Lower leg skin (tissue), 4 donors: ENCODE data around the gene MBD3L2B. TPM values are rescaled to one million over a fixed set of nuclear protein-coding genes. Genes with fewer than 3 reads are reported as not detected.
"Not testable (repeated sequence)": the region's sequence is repeated elsewhere in the genome, so short reads cannot be mapped to it uniquely, and the experiment has no call there.

Experiments
- DNase-seq, 2 donors: peaks; one replicate each; pipeline ENCODE4 v3.0.0-alpha.2; 2019; ENCODE audit warnings: low spot score in 2 of 2
- H3K4me3 ChIP-seq: fragments of 200-600 bp; sonication (generic); 2 replicates; pipeline ENCODE4 v1.5.1; 2017; ENCODE audit warnings: mild to moderate bottlenecking, low read depth; ENCODE audit not compliant: poor library complexity, severe bottlenecking
- POLR2A ChIP-seq, 2 donors: fragments of 450-650 bp; IDR thresholded peaks; one replicate each; pipeline ENCODE4 v1.6.1; 2016 to 2017; ENCODE audit warnings: antibody characterized with exemption in 2 of 2, mild to moderate bottlenecking in 1 of 2, moderate library complexity in 1 of 2
- WGBS, 2 donors: methylation state at CpG; one replicate each; pipeline ENCODE4 v1.1.5; 2018; 5-methylcytosine and 5-hydroxymethylcytosine counted together
- intact Hi-C: fragments of 100-400 bp; cut with DNase I; formaldehyde crosslinking; loops from one replicate; pipeline ENCODE4 v1.15.0; 2023; ENCODE audit warnings: low total_unique reads
- total RNA-seq, 4 donors: library from RNA; depleted of rRNA; stranded (reverse); fragments of >200 nt; gene quantifications; one replicate each; pipeline ENCODE4 v1.1.0, GENCODE V29; 2016
- TF ChIP-seq, protein P1 (sequence below), 3 donors: fragments of 450-650 bp; IDR thresholded peaks; one replicate each; pipeline ENCODE4 v1.5.1; 2016; ENCODE audit warnings: antibody characterized with exemption in 3 of 3, mild to moderate bottlenecking in 3 of 3, moderate library complexity in 2 of 3

Gene MBD3L2B
- total RNA-seq, 4 donors from 2014 or later = not detected

DNA sequence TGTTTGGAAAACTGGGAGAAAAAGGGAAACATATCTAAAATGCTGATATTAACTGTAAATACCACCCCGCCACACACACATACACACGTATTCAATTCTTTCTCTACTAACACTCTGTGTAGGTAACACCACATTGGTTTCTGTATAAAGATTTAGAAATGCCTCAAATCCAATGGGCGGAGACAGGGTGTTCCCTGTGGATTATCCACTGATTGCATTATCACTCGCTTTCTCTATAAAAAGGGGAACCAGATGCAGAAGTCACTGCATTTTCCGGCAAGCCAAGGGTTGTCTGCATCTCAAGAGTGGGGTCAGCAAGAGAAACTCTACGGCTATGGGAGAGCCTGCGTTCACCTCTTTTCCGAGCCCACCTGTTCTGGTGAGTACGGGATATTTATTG is 9.0 kb upstream of the MBD3L2B start, which contains the start of gene MBD3L5:
Gene MBD3L5, plus strand, starts transcription at position 301 of the 400 bp plus-strand sequence. Its CDS starts 34 bp downstream, at position 335.
- WGBS, 2 donors = 90% methylated on average over 2 of the region's 9 CpGs; no CpG with 5 or more reads in 1 of the 2 donors
- intact Hi-C loops, H3K4me3 ChIP-seq, DNase-seq: not testable (repeated sequence)

GRCh38 chr19:7028790-7029189 is 7.6 kb upstream of the MBD3L2B start:
- DNase-seq, H3K4me3 ChIP-seq, intact Hi-C loops: not testable (repeated sequence)
- no CpG with 5 or more reads among the region's 1 CpG for WGBS, 2 donors

DNA sequence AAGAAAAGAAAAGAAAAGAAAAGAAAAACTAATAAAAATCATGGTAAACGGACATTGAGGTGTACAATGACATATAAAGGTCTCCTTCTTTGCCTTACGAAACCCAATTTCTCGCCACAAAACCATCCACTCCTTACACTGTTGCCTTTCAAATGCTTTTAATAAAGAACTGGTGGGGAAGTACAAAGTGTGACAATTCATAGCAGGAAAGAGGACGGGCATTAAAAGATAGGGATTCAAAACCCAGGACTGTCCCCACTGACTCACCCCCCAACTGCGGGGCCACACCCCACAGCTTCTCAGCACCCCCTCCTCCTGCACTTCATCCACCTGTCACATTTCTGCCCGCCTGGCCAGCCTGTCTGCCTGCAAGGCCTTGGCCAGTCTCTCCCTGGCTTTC is 2.4 kb downstream of the MBD3L2B start:
- 81 to 85% methylated on average over 6 of the region's 6 CpGs for WGBS, 2 donors

GRCh38 chr19:7013678-7014077 is 7.6 kb downstream of the MBD3L2B start:
- TF ChIP-seq, protein P1, sequence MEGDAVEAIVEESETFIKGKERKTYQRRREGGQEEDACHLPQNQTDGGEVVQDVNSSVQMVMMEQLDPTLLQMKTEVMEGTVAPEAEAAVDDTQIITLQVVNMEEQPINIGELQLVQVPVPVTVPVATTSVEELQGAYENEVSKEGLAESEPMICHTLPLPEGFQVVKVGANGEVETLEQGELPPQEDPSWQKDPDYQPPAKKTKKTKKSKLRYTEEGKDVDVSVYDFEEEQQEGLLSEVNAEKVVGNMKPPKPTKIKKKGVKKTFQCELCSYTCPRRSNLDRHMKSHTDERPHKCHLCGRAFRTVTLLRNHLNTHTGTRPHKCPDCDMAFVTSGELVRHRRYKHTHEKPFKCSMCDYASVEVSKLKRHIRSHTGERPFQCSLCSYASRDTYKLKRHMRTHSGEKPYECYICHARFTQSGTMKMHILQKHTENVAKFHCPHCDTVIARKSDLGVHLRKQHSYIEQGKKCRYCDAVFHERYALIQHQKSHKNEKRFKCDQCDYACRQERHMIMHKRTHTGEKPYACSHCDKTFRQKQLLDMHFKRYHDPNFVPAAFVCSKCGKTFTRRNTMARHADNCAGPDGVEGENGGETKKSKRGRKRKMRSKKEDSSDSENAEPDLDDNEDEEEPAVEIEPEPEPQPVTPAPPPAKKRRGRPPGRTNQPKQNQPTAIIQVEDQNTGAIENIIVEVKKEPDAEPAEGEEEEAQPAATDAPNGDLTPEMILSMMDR (IDR thresholded peaks at IDR 0.05) = no peak
- TF ChIP-seq POLR2A (IDR thresholded peaks at IDR 0.05) = no peak
- intact Hi-C loops = no loop called here
- WGBS, 2 donors = 57 to 69% methylated on average over 4 of the region's 4 CpGs
- H3K4me3 ChIP-seq = no peak overlapping the region
- no peak for DNase-seq

More for the DNA sequence above, 2.4 kb downstream of the MBD3L2B start:
- no peak for TF ChIP-seq POLR2A (IDR thresholded peaks at IDR 0.05)
- TF ChIP-seq, protein P1 (IDR thresholded peaks at IDR 0.05) = no peak
- H3K4me3 ChIP-seq = no peak overlapping the region
- no peak for DNase-seq
- intact Hi-C loops = no loop called here

DNA sequence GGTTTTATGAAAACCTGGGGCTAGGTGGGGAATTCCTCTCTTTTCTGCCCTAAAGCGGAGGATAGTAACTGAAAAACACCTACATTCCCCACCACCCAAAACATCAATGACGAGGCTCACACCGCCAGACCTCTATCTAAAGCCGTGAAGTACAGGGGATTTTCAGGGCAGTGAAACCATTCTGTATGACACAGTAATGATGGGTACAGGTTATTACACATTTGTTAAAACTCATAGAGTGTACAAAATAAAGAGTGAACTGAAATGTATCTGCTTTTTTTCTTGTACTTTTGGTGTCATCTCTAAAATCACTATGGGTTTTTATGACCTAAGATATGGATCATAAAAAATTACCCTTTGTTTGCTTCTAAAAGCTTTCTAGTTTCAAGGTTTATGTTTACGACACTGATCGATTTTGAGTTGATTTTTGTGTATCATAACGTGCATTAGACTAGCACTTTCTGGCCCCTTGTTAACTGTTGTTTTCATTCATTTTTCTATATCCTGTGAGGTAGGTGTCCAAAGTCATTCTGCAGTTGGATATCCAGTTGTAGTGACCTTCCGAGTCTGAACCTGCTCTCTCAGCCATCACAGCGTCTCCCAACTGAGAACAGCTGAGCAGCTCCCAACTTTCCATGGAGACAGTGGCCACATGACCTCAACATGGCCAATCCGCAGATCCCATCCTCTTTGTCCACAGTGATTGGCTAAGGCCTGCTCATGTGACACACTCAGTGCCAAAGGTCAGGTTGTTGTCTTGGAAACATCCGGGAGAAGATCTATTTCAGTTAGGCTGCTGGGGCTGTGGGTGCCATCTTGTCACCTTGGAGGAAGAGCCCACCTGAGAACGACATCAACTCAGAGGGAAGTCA is 10.3 kb downstream of the MBD3L2B start:
- DNase-seq = no peak
- WGBS, 2 donors = 73 to 88% methylated on average over 12 of the region's 12 CpGs
- H3K4me3 ChIP-seq = no peak overlapping the region
- TF ChIP-seq POLR2A (IDR thresholded peaks at IDR 0.05) = no peak
- TF ChIP-seq, protein P1 (IDR thresholded peaks at IDR 0.05) = no peak
- intact Hi-C loops = no loop called here

DNA sequence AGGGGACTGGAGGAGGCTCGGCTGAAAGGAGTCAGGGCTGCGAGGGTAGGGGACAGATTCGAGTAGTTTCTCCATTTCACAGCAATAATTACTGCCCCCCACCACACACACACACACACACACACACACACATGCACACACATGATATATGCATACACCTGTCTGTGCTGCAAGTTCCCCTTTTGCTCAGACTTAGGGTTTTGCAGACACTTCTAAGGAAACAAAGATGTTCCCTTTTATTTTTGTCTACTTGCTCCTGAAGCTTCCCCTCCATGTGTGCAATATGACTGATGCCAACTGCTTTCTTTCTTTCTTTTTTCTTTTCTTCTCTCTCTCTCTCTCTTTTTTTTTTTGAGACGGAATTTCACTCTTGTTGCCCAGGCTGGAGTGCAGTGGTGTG is 13.4 kb downstream of the MBD3L2B start:
- intact Hi-C loops = no loop called here
- no peak for DNase-seq
- WGBS, 2 donors = 61 to 71% methylated on average over 4 of the region's 4 CpGs
- TF ChIP-seq, protein P1 (IDR thresholded peaks at IDR 0.05) = no peak
- no peak for TF ChIP-seq POLR2A (IDR thresholded peaks at IDR 0.05)
- H3K4me3 ChIP-seq = no peak overlapping the region
